Cardiac muscle cell (in vitro differentiated cells and primary cell): ENCODE measurements around the gene ZFP36L2. TPM values are rescaled to one million over a fixed set of nuclear protein-coding genes. Genes with fewer than 3 reads are reported as not detected.

Experiments
- DNase-seq, 2 donors: peaks; one replicate each; pipeline versions ENCODE4 v3.0.0 to v3.0.0-alpha.2; 2010 to 2017; ENCODE audit warnings: low read depth in 1 of 2, low spot score in 1 of 2
- H3K27ac ChIP-seq: fragments of 200-600 bp; sonication (generic); 2 replicates; pipeline ENCODE4 v1.5.1; 2016
- H3K27me3 ChIP-seq: fragments of 200-600 bp; sonication (generic); 2 replicates; pipeline ENCODE4 v1.6.0; 2016; ENCODE audit warnings: control low read depth
- H3K36me3 ChIP-seq: fragments of 200-600 bp; sonication (generic); 2 replicates; pipeline ENCODE4 v1.5.1; 2016; ENCODE audit warnings: control low read depth
- H3K4me1 ChIP-seq: fragments of 200-600 bp; sonication (generic); 2 replicates; pipeline ENCODE4 v1.8.1; 2017; ENCODE audit warnings: low read depth, mild to moderate bottlenecking, mixed run types
- H3K4me3 ChIP-seq: fragments of 200-600 bp; sonication (generic); 2 replicates; pipeline ENCODE4 v1.5.1; 2016; ENCODE audit warnings: mild to moderate bottlenecking
- H3K9me3 ChIP-seq: fragments of 200-600 bp; sonication (generic); 2 replicates; pipeline ENCODE4 v1.5.1; 2017; ENCODE audit warnings: low read depth, mild to moderate bottlenecking, control low read depth
- polyA plus RNA-seq: library from polyadenylated mRNA; unstranded; fragments of >200 nt; fragmentation: Nextera tagmentation; extraction: Ambion mirVana; gene quantifications from 2 replicates; pipeline ENCODE4 v1.2.1, GENCODE V29; 2016
- total RNA-seq: library from RNA; depleted of rRNA; stranded (reverse); fragments of >200 nt; gene quantifications from 2 replicates; pipeline ENCODE4 v1.2.3, GENCODE V29; 2016
- TF ChIP-seq, protein P1 (sequence below): IDR thresholded peaks from 2 replicates; pipeline ENCODE4 v1.5.1; 2012; ENCODE audit warnings: low read depth, mild to moderate bottlenecking, low read length

The ZFP36L2 gene
- total and polyA plus RNA-seq, 2 experiments from 2014 or later = 27.6 to 73.9 TPM

- no peak overlapping the region for H3K27ac ChIP-seq
- peaks cover 3% of the 10 kb centered on the region for H3K4me1 ChIP-seq
- no peak for DNase-seq
- TF ChIP-seq, protein P1, sequence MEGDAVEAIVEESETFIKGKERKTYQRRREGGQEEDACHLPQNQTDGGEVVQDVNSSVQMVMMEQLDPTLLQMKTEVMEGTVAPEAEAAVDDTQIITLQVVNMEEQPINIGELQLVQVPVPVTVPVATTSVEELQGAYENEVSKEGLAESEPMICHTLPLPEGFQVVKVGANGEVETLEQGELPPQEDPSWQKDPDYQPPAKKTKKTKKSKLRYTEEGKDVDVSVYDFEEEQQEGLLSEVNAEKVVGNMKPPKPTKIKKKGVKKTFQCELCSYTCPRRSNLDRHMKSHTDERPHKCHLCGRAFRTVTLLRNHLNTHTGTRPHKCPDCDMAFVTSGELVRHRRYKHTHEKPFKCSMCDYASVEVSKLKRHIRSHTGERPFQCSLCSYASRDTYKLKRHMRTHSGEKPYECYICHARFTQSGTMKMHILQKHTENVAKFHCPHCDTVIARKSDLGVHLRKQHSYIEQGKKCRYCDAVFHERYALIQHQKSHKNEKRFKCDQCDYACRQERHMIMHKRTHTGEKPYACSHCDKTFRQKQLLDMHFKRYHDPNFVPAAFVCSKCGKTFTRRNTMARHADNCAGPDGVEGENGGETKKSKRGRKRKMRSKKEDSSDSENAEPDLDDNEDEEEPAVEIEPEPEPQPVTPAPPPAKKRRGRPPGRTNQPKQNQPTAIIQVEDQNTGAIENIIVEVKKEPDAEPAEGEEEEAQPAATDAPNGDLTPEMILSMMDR = no peak
- no peaks in the 10 kb centered on the region for H3K27me3 ChIP-seq
- no peaks in the 10 kb centered on the region for H3K9me3 ChIP-seq
- H3K36me3 ChIP-seq = no peaks in the 10 kb centered on the region
- no peak overlapping the region for H3K4me3 ChIP-seq
These were observed 12.4 kb upstream of the ZFP36L2 start for GRCh38 chr2:43238813-43239212.

- peak in 1 of 2 donors; percentile 44 for DNase-seq
- Histone ChIP-seq H3K9me3 (no peaks in the 10 kb centered on the region), H3K4me3 (no peak overlapping the region), H3K27ac (no peak overlapping the region), H3K36me3 (no peaks in the 10 kb centered on the region), H3K27me3 (no peaks in the 10 kb centered on the region), H3K4me1 (peaks cover 3% of the 10 kb centered on the region)
- TF ChIP-seq, protein P1 = no peak
These were observed 11.8 kb upstream of the ZFP36L2 start for GRCh38 chr2:43238176-43238575.

DNA sequence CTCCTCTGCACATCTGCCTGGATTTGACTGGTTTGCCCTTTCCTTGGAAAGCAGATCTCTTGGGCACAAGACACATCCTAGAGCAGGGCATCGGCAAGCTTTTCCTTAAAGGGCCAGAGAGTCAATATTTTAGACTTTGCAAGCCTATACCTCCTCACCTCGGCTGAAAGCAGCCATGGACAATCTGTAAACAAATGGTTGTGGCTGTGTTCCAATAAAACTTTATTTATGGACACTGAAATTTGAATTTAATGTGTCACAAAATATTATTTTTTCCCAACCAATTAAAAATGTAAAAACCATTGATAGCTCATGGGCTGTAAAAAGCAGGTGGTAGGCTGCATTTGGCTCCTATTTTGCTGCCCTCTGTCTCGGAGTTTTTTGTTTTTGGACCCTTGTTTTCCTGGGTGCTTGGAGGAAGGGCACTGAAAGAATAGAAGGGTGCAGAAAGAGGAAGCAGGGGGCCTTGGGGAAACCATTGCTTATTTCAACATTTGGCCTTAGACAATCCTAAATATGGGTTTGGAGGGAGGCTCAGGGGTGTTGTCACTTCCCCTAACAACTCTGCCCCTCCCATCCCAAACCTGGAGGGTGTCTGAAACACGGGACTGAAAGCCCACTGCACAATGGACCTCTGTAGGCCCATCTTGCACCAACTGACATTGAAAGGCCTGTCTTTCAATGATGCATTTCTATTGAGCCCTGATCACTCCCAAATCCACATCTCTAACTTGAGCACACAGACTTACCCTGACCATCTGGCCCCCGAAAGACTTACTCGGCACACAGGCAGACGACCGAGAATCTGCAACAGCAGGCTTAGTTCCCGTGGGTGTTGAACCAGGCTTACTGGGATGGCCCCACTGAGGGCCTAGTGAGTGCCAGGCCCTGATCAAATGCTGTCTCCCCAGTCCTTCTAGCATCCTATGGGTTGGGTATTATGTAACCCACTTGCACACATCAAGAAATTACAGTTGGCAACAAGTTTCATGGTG, 7.1 kb upstream of the ZFP36L2 start:
- Histone ChIP-seq H3K27ac (no peak overlapping the region), H3K4me3 (no peak overlapping the region), H3K36me3 (no peaks in the 10 kb centered on the region), H3K9me3 (no peaks in the 10 kb centered on the region), H3K4me1 (peaks cover 23% of the 10 kb centered on the region), H3K27me3 (no peaks in the 10 kb centered on the region)
- TF ChIP-seq, protein P1 = no peak
- no peak for DNase-seq

DNA sequence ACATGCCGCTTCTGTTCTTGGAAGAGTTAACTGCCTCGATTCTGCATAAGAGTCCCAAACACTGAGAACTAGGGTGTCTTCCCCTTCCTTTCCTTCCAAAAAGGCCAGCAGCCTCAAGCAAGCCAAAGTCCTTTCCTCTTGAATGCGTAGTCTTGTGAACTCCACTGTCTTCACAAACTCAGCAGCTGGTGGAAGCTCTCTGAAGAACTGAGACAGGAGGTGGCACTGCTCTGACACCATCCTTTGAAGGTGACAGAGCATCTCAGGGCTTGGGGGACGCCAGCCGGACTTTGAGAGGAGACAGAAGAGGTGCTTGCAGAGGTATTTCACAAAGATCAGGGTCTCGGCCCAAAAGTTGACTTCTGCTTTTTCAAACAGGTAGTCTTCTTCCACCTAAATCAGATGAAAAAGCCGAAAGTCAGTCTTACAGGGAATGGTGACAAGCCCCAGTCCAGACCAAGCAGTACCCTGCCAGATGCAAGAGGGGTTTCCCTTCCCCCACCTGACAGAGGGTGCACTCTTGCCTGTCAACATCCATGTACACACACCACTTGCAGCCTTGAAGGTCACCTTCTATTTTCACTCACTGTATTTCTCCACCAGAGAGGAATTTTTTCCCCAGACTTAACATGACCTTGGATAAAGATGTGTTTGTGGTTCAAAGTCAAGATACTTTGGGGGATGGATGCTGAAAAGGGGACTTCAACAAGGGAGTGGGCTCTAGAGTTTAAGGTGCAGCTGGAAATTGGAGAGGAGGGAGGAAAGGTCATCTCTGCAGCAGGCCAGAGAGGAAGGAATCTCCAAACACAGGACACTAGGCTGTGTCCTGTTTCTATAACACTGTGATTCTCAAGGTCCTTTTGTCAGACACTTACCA, 4.8 kb upstream of the ZFP36L2 start:
- Histone ChIP-seq H3K36me3 (no peaks in the 10 kb centered on the region), H3K4me3 (no peak overlapping the region), H3K27ac (peak overlapping the region; percentile 42), H3K4me1 (peaks cover 29% of the 10 kb centered on the region), H3K27me3 (no peaks in the 10 kb centered on the region), H3K9me3 (no peaks in the 10 kb centered on the region)
- DNase-seq = peak in 1 of 2 donors; percentile 85
- TF ChIP-seq, protein P1 = no peak

- Histone ChIP-seq H3K4me3 (no peak overlapping the region), H3K9me3 (no peaks in the 10 kb centered on the region), H3K4me1 (peaks cover 29% of the 10 kb centered on the region), H3K27me3 (no peaks in the 10 kb centered on the region), H3K27ac (peak overlapping the region; percentile 42), H3K36me3 (no peaks in the 10 kb centered on the region)
- no peak for DNase-seq
- TF ChIP-seq, protein P1 = no peak
These were observed 4.0 kb upstream of the ZFP36L2 start for GRCh38 chr2:43230351-43230885.
